Measurements from ENCODE around the gene MKNK1.

The MKNK1 gene

DNA sequence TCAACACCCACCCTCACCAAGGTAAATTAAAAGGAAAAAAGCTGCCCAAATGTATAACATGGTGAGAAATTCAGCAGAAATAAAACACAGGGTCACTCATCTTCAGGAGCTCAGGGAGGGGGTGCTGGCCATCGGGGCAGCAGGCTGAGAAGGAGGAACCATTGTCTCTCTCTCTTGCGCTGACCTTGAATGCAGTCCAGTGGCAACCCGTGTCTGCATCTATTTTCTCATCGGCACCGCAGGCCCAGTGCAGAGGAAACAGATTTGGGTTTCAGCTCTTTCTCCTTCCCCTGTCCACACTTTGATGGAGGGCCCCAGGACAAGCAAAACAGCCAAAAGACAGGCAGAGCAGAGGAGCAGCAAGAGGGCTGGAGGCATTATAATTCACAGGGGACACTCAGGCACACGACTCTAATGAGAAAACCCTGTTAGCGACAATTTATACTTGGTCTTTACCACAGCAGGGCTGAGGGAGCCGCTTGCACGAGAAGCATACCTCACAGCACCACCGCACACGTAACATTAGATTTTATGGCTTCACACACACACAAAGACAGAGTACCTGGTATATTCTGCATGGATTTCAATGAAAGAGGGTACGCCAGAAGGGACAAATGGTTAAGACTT is 18.6 kb downstream of the MKNK1 start (continued):
- no peak for TF ChIP-seq ZNF175 (tag by site-specific recombination; IDR thresholded peaks at IDR 0.05)

DNA sequence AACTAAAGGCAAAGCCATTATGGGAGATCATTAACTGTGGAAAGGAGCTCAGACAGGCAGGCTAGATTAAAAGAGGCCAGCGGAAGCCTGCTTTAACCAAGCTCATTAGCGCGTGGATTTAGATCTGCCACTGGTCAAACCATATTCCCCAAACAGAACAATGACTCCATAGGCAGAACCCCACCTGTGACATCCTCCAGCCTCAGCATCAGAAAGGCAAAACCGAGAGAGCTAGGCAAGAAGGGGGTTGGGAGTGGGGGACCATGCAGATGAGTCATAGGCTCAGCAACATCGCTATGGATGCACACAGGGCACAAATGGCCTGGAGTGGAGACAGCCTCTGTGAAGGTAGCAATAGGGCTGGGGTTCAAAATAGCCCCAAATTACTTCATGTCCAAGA is 20.6 kb downstream of the MKNK1 start:
- CTCF ChIA-PET = interaction anchor here (0.6 to 0.8 kb wide), 4 partner anchors 20 to 138 kb away, joined by 3 to 4 read pairs (median 3); no protein-coding TSS in a partner anchor
- Histone ChIP-seq H3K9me3 (ENCODE audit: control insufficient read depth, insufficient read depth, low read depth, low read length) (no peaks in the 10 kb centered on the region), H3K27ac (ENCODE audit: extremely low read depth, low read depth, low read length) (no peak overlapping the region), H3K36me3 (ENCODE audit: control insufficient read depth in 2 of 2, insufficient read depth in 1 of 2, low read length in 2 of 2) (peaks cover 12 to 78% of the 10 kb centered on the region in 2 experiments; a peak in 2 of 3 replicates), H3K4me1 (ENCODE audit: control insufficient read depth, insufficient read depth, low read length) (no peaks in the 10 kb centered on the region), H3K4me3 (ENCODE audit: low read depth, low read length) (no peak overlapping the region)
- TF ChIP-seq ZNF529 (tag by site-specific recombination; IDR thresholded peaks at IDR 0.05; ENCODE audit: insufficient replicate concordance) = no peak
- TF ChIP-seq, protein P1, sequence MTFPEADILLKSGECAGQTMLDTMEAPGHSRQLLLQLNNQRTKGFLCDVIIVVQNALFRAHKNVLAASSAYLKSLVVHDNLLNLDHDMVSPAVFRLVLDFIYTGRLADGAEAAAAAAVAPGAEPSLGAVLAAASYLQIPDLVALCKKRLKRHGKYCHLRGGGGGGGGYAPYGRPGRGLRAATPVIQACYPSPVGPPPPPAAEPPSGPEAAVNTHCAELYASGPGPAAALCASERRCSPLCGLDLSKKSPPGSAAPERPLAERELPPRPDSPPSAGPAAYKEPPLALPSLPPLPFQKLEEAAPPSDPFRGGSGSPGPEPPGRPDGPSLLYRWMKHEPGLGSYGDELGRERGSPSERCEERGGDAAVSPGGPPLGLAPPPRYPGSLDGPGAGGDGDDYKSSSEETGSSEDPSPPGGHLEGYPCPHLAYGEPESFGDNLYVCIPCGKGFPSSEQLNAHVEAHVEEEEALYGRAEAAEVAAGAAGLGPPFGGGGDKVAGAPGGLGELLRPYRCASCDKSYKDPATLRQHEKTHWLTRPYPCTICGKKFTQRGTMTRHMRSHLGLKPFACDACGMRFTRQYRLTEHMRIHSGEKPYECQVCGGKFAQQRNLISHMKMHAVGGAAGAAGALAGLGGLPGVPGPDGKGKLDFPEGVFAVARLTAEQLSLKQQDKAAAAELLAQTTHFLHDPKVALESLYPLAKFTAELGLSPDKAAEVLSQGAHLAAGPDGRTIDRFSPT (tag by site-specific recombination; IDR thresholded peaks at IDR 0.05) = no peak
- TF ChIP-seq ZSCAN30 (tag by site-specific recombination; IDR thresholded peaks at IDR 0.05) = no peak
- no peak for TF ChIP-seq ZNF510 (tag by site-specific recombination; IDR thresholded peaks at IDR 0.05; ENCODE audit: insufficient replicate concordance)
- TF ChIP-seq ZNF37A (tag by site-specific recombination; IDR thresholded peaks at IDR 0.05) = no peak
- no peak for TF ChIP-seq ZNF843 (tag by site-specific recombination; IDR thresholded peaks at IDR 0.05)
- TF ChIP-seq ZFP3 (tag by site-specific recombination; IDR thresholded peaks at IDR 0.05; ENCODE audit: low read depth) = no peak
- TF ChIP-seq IKZF3 (tag by site-specific recombination; IDR thresholded peaks at IDR 0.05) = no peak
- TF ChIP-seq ZNF610 (tag by site-specific recombination; IDR thresholded peaks at IDR 0.05; ENCODE audit: borderline replicate concordance) = no peak
- no peak for TF ChIP-seq ZNF423 (tag by site-specific recombination; IDR thresholded peaks at IDR 0.05)
- TF ChIP-seq ZNF548 (tag by site-specific recombination; IDR thresholded peaks at IDR 0.05) = no peak
- no peak for TF ChIP-seq WT1 (tag by site-specific recombination; IDR thresholded peaks at IDR 0.05)
- TF ChIP-seq RBAK (tag by site-specific recombination; IDR thresholded peaks at IDR 0.05) = no peak
- TF ChIP-seq ZNF658 (tag by site-specific recombination; IDR thresholded peaks at IDR 0.05) = no peak
- no peak for TF ChIP-seq OSR2 (tag by site-specific recombination; IDR thresholded peaks at IDR 0.05)
- no peak for TF ChIP-seq ZNF169 (tag by site-specific recombination; IDR thresholded peaks at IDR 0.05)
- POLR2A ChIA-PET = interaction anchor here (1.0 kb wide), 1 partner anchor 21 kb away, joined by 4 read pairs; the partner anchor contains the start of gene MKNK1

DNA sequence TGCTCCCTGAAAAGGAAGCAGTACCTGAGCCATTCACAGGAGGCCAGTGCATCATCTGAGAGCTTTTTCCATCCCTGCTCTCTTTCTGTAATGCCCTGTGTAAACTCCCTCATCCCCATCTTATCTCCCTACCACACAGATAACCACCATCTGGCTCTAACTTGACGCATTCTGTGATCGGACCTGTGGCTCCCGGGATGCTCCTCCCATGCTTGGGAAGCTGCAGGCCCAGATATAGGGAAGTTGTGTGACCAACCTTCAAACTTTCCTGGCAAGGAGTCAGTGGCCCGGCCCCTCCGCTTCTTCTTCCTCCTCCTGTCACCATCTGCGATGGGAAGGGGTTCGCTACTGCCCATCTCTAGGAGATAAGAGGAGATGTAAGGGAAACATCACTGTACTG is 21.1 kb downstream of the MKNK1 start:
- Histone ChIP-seq H3K27ac (ENCODE audit: extremely low read depth, low read depth, low read length) (no peak overlapping the region), H3K4me3 (ENCODE audit: low read depth, low read length) (no peak overlapping the region), H3K9me3 (ENCODE audit: control insufficient read depth, insufficient read depth, low read depth, low read length) (no peaks in the 10 kb centered on the region), H3K4me1 (ENCODE audit: control insufficient read depth, insufficient read depth, low read length) (no peaks in the 10 kb centered on the region), H3K36me3 (ENCODE audit: control insufficient read depth in 2 of 2, insufficient read depth in 1 of 2, low read length in 2 of 2) (peaks cover 9 to 81% of the 10 kb centered on the region in 2 experiments; a peak in 2 of 3 replicates)
- TF ChIP-seq ZNF560 (tag by site-specific recombination; IDR thresholded peaks at IDR 0.05; ENCODE audit: borderline replicate concordance) (no peak), ZNF10 (tag by site-specific recombination; IDR thresholded peaks at IDR 0.05) (no peak), ZNF248 (tag by site-specific recombination; IDR thresholded peaks at IDR 0.05) (no peak), TCF7L2 (IDR thresholded peaks at IDR 0.05; ENCODE audit: borderline replicate concordance, low read depth, low read length) (no peak)
- TF ChIP-seq, protein P2, sequence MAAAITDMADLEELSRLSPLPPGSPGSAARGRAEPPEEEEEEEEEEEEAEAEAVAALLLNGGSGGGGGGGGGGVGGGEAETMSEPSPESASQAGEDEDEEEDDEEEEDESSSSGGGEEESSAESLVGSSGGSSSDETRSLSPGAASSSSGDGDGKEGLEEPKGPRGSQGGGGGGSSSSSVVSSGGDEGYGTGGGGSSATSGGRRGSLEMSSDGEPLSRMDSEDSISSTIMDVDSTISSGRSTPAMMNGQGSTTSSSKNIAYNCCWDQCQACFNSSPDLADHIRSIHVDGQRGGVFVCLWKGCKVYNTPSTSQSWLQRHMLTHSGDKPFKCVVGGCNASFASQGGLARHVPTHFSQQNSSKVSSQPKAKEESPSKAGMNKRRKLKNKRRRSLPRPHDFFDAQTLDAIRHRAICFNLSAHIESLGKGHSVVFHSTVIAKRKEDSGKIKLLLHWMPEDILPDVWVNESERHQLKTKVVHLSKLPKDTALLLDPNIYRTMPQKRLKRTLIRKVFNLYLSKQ (tag by site-specific recombination; IDR thresholded peaks at IDR 0.05; ENCODE audit: borderline replicate concordance) = no peak
- ChIA-PET POLR2A (no interaction called here), CTCF (interaction anchor here (0.6 to 1.3 kb wide), 4 partner anchors 53 to 138 kb away, joined by 3 read pairs; no protein-coding TSS in a partner anchor)

Data from HEK293 (cell line).